HUES64 (cell line): Measurements from ENCODE around the gene SEMA5A.

ENCODE experiments used
- H3K27ac ChIP-seq: 2 replicates; pipeline ENCODE4 v1.7.0; 2013; ENCODE audit warnings: low read depth, low read length, inconsistent platforms
- H3K27me3 ChIP-seq: 2 replicates; pipeline ENCODE4 v1.6.1; 2013; ENCODE audit warnings: mild to moderate bottlenecking, low read length; ENCODE audit not compliant: insufficient read depth
- H3K36me3 ChIP-seq: 2 replicates; pipeline ENCODE4 v1.6.1; 2013; ENCODE audit warnings: mild to moderate bottlenecking, low read length; ENCODE audit not compliant: insufficient read depth
- H3K4me1 ChIP-seq: 2 replicates; pipeline ENCODE4 v1.6.1; 2013; ENCODE audit warnings: mild to moderate bottlenecking, low read length, moderate library complexity; ENCODE audit not compliant: insufficient read depth
- H3K4me3 ChIP-seq: 2 replicates; pipeline ENCODE4 v1.5.1; 2013; ENCODE audit warnings: mild to moderate bottlenecking, low read length, moderate library complexity
- H3K9ac ChIP-seq: 2 replicates; pipeline ENCODE4 v1.6.1; 2013; ENCODE audit warnings: mild to moderate bottlenecking, low read depth, low read length
- H3K9me3 ChIP-seq: 2 replicates; pipeline ENCODE4 v1.6.1; 2013; ENCODE audit warnings: low read depth, low read length; ENCODE audit not compliant: insufficient read depth
- WGBS: fragments of 150-250, 120-280 bp; methylation state at CpG from one replicate; pipeline ENCODE4 v1.1.7; 2013; ENCODE audit warnings: missing lambda C conversion rate; 5-methylcytosine and 5-hydroxymethylcytosine counted together

The SEMA5A gene

GRCh38 chr5:9342161-9342787, 203.6 kb downstream of the SEMA5A start:
- Histone ChIP-seq H3K27ac (no peak overlapping the region), H3K36me3 (no peaks in the 10 kb centered on the region), H3K27me3 (no peaks in the 10 kb centered on the region), H3K4me1 (no peaks in the 10 kb centered on the region), H3K9me3 (no peaks in the 10 kb centered on the region), H3K9ac (no peak overlapping the region), H3K4me3 (no peak overlapping the region)
- 91% methylated on average over 3 of the region's 6 CpGs for WGBS

DNA sequence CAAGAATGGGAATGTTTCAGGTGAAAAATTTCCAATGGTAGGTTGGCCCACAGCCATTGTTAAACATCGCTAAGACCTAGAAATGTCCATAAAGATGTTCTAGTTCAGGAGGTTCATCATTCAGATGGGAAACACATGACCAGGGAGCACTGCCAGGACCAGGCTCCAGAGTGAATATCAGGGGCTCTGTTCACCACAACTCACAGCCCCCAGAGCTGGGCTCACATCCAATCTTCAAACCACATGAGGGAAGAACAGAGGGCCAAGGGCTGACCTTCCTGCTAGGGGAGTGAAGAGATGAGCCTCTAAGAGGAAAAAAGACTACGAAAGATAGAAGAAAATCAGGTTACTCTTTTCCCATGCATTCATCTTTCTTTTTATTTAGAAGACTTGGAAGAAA, 205.8 kb downstream of the SEMA5A start:
- Histone ChIP-seq H3K4me3 (no peak overlapping the region), H3K27ac (no peak overlapping the region), H3K9ac (no peak overlapping the region), H3K4me1 (no peaks in the 10 kb centered on the region), H3K36me3 (no peaks in the 10 kb centered on the region), H3K9me3 (no peaks in the 10 kb centered on the region), H3K27me3 (no peaks in the 10 kb centered on the region)
- WGBS, result 93% methylated on average over 2 of the region's 2 CpGs

- no peak overlapping the region for H3K4me3 ChIP-seq
- no peaks in the 10 kb centered on the region for H3K36me3 ChIP-seq
- no peak overlapping the region for H3K9ac ChIP-seq
- no peaks in the 10 kb centered on the region for H3K4me1 ChIP-seq
- H3K9me3 ChIP-seq, result no peaks in the 10 kb centered on the region
- no peaks in the 10 kb centered on the region for H3K27me3 ChIP-seq
- 93% methylated on average over 3 of the region's 3 CpGs for WGBS
- no peak overlapping the region for H3K27ac ChIP-seq
Observed at GRCh38 chr5:9339206-9339818, 206.6 kb downstream of the SEMA5A start.

- H3K4me3 ChIP-seq, result no peak overlapping the region
- no peak overlapping the region for H3K27ac ChIP-seq
- WGBS, result 93% methylated on average over 3 of the region's 4 CpGs
- no peaks in the 10 kb centered on the region for H3K4me1 ChIP-seq
- no peaks in the 10 kb centered on the region for H3K9me3 ChIP-seq
- no peak overlapping the region for H3K9ac ChIP-seq
- no peaks in the 10 kb centered on the region for H3K27me3 ChIP-seq
- H3K36me3 ChIP-seq, result no peaks in the 10 kb centered on the region
Observed at GRCh38 chr5:9338796-9339195, 207.1 kb downstream of the SEMA5A start.

- no peaks in the 10 kb centered on the region for H3K9me3 ChIP-seq
- H3K27ac ChIP-seq, result no peak overlapping the region
- no peaks in the 10 kb centered on the region for H3K4me1 ChIP-seq
- no peak overlapping the region for H3K4me3 ChIP-seq
- 94% methylated on average over 4 of the region's 4 CpGs for WGBS
- H3K9ac ChIP-seq, result no peak overlapping the region
- no peaks in the 10 kb centered on the region for H3K36me3 ChIP-seq
- H3K27me3 ChIP-seq, result no peaks in the 10 kb centered on the region
Observed at GRCh38 chr5:9337928-9338595, 207.8 kb downstream of the SEMA5A start.

DNA sequence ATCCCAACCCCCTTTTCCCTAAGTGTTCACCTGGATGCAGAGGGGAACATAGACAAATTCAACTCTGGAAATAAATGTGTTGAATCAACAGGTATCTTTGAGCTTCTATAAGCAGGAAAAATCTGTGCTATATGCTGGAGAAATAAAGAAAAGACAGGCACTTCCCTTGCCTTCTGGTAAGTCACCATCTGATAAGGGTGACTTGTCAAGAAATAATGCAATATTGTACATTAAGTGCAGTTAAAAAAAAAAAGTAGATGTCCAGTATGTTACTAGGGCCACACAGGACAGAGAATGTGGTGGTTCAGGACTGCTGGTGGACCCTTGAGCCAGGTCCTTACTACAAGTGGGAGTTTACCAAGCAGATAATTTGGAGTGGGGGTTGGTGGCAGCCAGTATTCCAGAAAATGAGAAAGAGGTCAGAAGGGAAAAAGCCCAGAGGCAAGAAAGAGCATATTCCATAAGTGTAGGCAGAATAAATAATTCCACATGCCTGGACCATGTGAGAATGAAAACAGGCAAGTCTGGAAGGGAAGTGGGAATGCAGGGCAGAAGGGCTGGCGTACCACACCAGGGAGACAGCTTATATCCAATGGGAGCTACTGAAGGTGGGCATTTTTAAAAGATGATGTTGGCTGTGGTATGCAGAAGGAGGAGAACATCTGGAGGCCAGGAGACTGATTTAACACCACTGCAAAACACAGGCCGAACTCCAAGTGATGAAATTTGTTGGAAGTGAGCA, 209.9 kb downstream of the SEMA5A start:
- H3K4me3 ChIP-seq, result no peak overlapping the region
- H3K4me1 ChIP-seq, result peaks cover 5% of the 10 kb centered on the region; the same call in 1 of the 2 replicates
- H3K36me3 ChIP-seq, result no peaks in the 10 kb centered on the region
- H3K27me3 ChIP-seq, result no peaks in the 10 kb centered on the region
- no peaks in the 10 kb centered on the region for H3K9me3 ChIP-seq
- H3K9ac ChIP-seq, result no peak overlapping the region
- no peak overlapping the region for H3K27ac ChIP-seq
- 96% methylated on average over 2 of the region's 2 CpGs for WGBS

- no peaks in the 10 kb centered on the region for H3K36me3 ChIP-seq
- no peaks in the 10 kb centered on the region for H3K9me3 ChIP-seq
- no peaks in the 10 kb centered on the region for H3K27me3 ChIP-seq
- no peak overlapping the region for H3K27ac ChIP-seq
- no peak overlapping the region for H3K9ac ChIP-seq
- no peak overlapping the region for H3K4me3 ChIP-seq
- H3K4me1 ChIP-seq, result peaks cover 5% of the 10 kb centered on the region; the same call in 1 of the 2 replicates
- WGBS, result 96% methylated on average over 2 of the region's 2 CpGs
Observed at GRCh38 chr5:9335269-9335668, 210.6 kb downstream of the SEMA5A start.

DNA sequence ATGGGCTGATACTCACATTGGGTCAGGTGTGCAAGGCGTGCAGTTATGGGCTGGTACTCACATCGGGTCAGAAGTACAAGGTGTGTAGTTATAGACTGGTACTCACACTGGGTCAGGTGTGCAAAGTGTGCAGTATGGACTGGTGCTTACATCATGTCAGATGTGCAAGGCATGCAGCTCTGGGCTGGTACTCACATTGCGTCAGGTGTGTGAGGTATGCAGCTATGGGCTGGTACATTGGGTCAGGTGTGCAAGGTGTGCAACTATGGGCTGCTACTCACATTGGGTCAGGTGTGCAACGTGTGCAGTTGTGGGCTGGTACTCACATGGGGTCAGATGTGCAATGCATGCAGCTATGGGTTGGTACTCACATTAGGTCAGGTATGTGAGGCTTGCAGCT, 213.8 kb downstream of the SEMA5A start:
- Histone ChIP-seq H3K4me3 (no peak overlapping the region), H3K9ac (no peak overlapping the region), H3K9me3 (no peaks in the 10 kb centered on the region), H3K36me3 (no peaks in the 10 kb centered on the region), H3K27me3 (no peaks in the 10 kb centered on the region), H3K4me1 (peaks cover 5% of the 10 kb centered on the region; the same call in 1 of the 2 replicates), H3K27ac (no peak overlapping the region)
- 94% methylated on average over 4 of the region's 4 CpGs for WGBS

DNA sequence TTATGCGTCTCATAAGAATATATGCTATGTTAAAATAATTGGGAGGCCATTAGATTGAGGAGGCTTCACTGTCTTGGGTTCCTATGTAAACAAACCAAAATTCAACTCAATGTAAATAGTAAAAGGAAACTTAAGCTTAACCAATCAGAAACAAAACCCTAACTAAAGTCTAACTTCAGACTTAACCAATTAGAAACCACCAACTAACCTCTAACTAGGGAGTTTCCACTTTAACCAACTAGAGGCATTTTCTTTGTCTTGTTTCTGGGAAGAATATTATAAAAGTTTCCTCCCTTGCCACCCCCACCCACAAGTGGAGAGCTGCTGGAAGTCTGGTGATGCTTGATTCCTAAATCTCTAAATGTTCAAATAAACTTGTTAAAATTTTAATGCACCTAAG, 214.5 kb downstream of the SEMA5A start:
- no peak overlapping the region for H3K9ac ChIP-seq
- no peaks in the 10 kb centered on the region for H3K36me3 ChIP-seq
- H3K27ac ChIP-seq, result no peak overlapping the region
- no peaks in the 10 kb centered on the region for H3K9me3 ChIP-seq
- H3K27me3 ChIP-seq, result no peaks in the 10 kb centered on the region
- no peak overlapping the region for H3K4me3 ChIP-seq
- no CpG with 5 or more reads among the region's 1 CpG for WGBS
- peaks cover 5% of the 10 kb centered on the region; the same call in 1 of the 2 replicates for H3K4me1 ChIP-seq

GRCh38 chr5:9329125-9329524, 216.8 kb downstream of the SEMA5A start:
- Histone ChIP-seq H3K36me3 (no peaks in the 10 kb centered on the region), H3K4me1 (peaks cover 5% of the 10 kb centered on the region; the same call in 1 of the 2 replicates), H3K9me3 (no peaks in the 10 kb centered on the region), H3K27me3 (no peaks in the 10 kb centered on the region), H3K9ac (no peak overlapping the region), H3K27ac (no peak overlapping the region), H3K4me3 (no peak overlapping the region)
- WGBS, result 61% methylated on average over 4 of the region's 4 CpGs

GRCh38 chr5:9325549-9325948, 220.3 kb downstream of the SEMA5A start:
- Histone ChIP-seq H3K9ac (no peak overlapping the region), H3K36me3 (no peaks in the 10 kb centered on the region), H3K9me3 (no peaks in the 10 kb centered on the region), H3K4me1 (no peaks in the 10 kb centered on the region), H3K27ac (no peak overlapping the region), H3K4me3 (no peak overlapping the region), H3K27me3 (no peaks in the 10 kb centered on the region)
- 90% methylated on average over 3 of the region's 4 CpGs for WGBS
